Measurements from ENCODE around the gene B4GALNT2.
A peak's percentile ranks its signal among the peaks of the same experiment; 100 is the strongest.
"Not testable (repeated sequence)": the region's sequence is repeated elsewhere in the genome, so short reads cannot be mapped to it uniquely, and the experiment has no call there.

B4GALNT2 gene, protein sequence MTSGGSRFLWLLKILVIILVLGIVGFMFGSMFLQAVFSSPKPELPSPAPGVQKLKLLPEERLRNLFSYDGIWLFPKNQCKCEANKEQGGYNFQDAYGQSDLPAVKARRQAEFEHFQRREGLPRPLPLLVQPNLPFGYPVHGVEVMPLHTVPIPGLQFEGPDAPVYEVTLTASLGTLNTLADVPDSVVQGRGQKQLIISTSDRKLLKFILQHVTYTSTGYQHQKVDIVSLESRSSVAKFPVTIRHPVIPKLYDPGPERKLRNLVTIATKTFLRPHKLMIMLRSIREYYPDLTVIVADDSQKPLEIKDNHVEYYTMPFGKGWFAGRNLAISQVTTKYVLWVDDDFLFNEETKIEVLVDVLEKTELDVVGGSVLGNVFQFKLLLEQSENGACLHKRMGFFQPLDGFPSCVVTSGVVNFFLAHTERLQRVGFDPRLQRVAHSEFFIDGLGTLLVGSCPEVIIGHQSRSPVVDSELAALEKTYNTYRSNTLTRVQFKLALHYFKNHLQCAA

DNA sequence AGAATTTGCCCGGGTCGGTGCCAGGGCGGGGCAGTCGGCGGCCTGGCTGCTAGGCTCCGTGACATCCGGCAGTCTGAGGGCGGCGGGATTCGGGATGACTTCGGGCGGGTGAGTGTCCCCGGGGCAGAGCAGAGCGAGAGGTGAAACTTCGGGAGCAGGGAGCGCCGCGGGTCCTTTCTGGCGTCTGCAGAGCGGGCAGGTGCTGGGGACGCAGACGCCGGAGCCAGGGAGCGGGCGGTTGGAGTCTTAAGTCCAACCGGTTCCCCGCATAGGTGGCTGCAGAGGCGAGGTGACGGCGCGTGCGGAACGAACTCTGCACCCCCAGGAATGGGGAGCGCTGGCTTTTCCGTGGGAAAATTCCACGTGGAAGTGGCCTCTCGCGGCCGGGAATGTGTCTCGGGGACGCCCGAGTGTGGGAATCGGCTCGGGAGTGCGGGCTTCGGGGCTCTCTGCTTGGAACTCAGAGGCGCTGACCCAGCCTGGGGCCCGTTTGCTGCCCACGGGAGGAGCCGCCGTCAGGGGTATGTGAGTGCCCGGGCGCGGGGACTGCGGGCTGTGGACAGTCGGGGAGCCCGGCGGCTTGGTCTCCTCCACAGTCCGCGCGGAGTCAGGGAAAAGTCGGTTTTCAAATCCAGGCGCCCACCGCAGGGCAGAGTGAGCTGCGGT lies at the start of gene B4GALNT2:
TSS of gene B4GALNT2 (plus strand) at position 71 of the 666 bp plus-strand sequence. CDS start at position 95, 24 bp downstream.
- H4K20me1 ChIP-seq, result no peaks in the 10 kb centered on the region
- no peaks in the 10 kb centered on the region for H3K36me3 ChIP-seq
- TF ChIP-seq Cebpa-rat (IDR thresholded peaks at IDR 0.05), result no peak
- no peaks in the 10 kb centered on the region for H3K4me1 ChIP-seq
- peaks cover 22% of the 10 kb centered on the region for H3K27me3 ChIP-seq
- no peak within 1 kb of the TSS for H3K9ac ChIP-seq
- H3K4me2 ChIP-seq, result no peak within 1 kb of the TSS
- no peak within 1 kb of the TSS for H3K27ac ChIP-seq
- no peak within 1 kb of the TSS for H3K4me3 ChIP-seq
- H3K9me3 ChIP-seq, result peaks cover 47% of the 10 kb centered on the region

- not testable (repeated sequence) for H3K27ac ChIP-seq, H3K4me1 ChIP-seq, H3K4me3 ChIP-seq, H3K9me3 ChIP-seq, H3K27me3 ChIP-seq, H3K36me3 ChIP-seq, H4K20me1 ChIP-seq, H3K9ac ChIP-seq
- H3K4me2 ChIP-seq, result peak overlapping the region; percentile 24; the same call in 1 of the 2 replicates
Measured at GRCh38 chr17:49085046-49085445, 47.5 kb upstream of the B4GALNT2 start.

DNA sequence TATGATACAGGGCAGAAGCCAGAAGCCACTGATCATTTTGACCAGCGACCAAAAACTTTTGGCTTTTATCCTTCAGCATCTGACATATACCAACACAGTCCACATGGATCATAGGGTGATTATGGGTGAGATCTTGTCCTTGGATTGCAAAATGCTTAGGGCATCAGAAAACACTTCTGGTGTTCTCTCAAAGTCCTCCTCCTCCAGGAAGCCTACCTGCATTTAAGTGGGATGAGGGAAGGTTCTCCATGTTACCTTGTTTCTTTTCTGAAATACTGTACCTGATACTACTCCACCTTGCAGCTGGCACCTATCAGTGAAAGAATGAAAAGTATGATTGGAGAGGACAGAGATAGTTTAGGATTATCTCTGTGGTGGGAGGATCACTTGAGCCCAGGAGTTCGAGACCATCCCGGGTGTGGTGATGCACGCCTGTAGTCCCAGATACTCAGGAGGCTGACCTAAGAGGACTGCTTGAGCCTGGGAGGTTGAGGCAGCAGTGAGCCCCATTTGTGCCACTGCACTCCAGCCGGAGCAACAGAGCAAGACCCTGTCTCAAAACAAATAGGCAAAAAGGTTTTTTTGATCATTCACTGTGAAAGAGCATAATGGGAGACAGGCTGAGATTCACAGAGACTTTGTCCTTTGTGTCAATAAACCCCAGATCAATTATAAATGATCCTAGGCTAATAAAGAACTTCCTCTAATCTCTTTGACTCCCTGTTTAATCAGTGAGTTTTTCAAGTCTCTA lies 46.8 kb upstream of the B4GALNT2 start:
- peaks cover 8% of the 10 kb centered on the region for H3K4me1 ChIP-seq
- no peak overlapping the region for H3K9ac ChIP-seq
- H4K20me1 ChIP-seq, result no peaks in the 10 kb centered on the region
- TF ChIP-seq Cebpa-rat (IDR thresholded peaks at IDR 0.05), result no peak
- H3K27me3 ChIP-seq, result no peaks in the 10 kb centered on the region
- no peaks in the 10 kb centered on the region for H3K9me3 ChIP-seq
- H3K4me3 ChIP-seq, result no peak overlapping the region
- peak overlapping the region; percentile 24; the same call in 1 of the 2 replicates for H3K4me2 ChIP-seq
- H3K36me3 ChIP-seq, result no peaks in the 10 kb centered on the region
- H3K27ac ChIP-seq, result no peak overlapping the region

DNA sequence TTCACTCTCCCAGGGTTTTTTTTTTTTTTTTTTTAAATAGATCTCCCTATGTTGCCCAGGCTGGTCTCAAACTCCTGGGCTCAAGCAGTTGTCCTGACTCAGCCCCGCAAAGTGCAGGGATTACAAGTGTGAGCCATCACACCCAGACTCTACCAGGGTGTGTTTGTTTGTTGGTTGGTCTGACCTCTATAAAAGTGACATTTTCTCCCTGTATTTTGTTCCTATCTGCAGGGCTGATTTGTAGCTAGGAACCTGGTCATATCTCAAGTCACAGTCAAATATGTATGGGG lies 46.3 kb upstream of the B4GALNT2 start:
- Histone ChIP-seq H3K9ac (no peak overlapping the region), H3K27ac (no peak overlapping the region), H3K27me3 (no peaks in the 10 kb centered on the region), H4K20me1 (no peaks in the 10 kb centered on the region), H3K4me3 (no peak overlapping the region), H3K36me3 (no peaks in the 10 kb centered on the region), H3K4me1 (peaks cover 8% of the 10 kb centered on the region), H3K9me3 (no peaks in the 10 kb centered on the region), H3K4me2 (no peak overlapping the region)
- TF ChIP-seq Cebpa-rat (IDR thresholded peaks at IDR 0.05), result no peak

DNA sequence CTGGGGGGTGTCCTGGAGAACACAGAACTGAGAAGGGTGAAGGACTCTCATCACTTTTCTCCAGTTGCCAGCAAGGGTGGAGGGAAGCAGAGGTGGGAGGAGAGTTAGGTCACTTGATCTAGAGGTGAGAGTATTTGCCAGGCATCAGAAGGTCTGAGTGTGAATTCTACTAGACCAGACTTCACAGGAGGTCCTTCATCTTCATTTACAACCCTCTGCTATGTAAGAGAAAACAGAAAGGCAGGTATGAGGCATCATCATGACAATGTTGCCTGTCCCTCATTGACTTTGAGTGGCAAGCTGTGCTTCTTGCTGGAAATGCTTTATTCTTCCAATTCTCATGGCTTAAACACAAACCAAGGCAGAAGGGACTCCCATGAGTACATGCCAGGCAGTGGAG lies 45.9 kb upstream of the B4GALNT2 start:
- Histone ChIP-seq H3K27ac (no peak overlapping the region), H3K36me3 (no peaks in the 10 kb centered on the region), H3K4me1 (peaks cover 8% of the 10 kb centered on the region), H3K4me3 (no peak overlapping the region), H3K4me2 (no peak overlapping the region), H3K9me3 (no peaks in the 10 kb centered on the region), H4K20me1 (no peaks in the 10 kb centered on the region), H3K9ac (no peak overlapping the region), H3K27me3 (no peaks in the 10 kb centered on the region)
- no peak for TF ChIP-seq Cebpa-rat (IDR thresholded peaks at IDR 0.05)

- Histone ChIP-seq H4K20me1 (no peaks in the 10 kb centered on the region), H3K36me3 (no peaks in the 10 kb centered on the region), H3K4me2 (no peak overlapping the region), H3K9me3 (no peaks in the 10 kb centered on the region), H3K4me1 (peaks cover 8% of the 10 kb centered on the region), H3K9ac (no peak overlapping the region), H3K27ac (no peak overlapping the region), H3K4me3 (no peak overlapping the region), H3K27me3 (no peaks in the 10 kb centered on the region)
- TF ChIP-seq Cebpa-rat (IDR thresholded peaks at IDR 0.05), result no peak
Measured at GRCh38 chr17:49089094-49089493, 43.5 kb upstream of the B4GALNT2 start.

DNA sequence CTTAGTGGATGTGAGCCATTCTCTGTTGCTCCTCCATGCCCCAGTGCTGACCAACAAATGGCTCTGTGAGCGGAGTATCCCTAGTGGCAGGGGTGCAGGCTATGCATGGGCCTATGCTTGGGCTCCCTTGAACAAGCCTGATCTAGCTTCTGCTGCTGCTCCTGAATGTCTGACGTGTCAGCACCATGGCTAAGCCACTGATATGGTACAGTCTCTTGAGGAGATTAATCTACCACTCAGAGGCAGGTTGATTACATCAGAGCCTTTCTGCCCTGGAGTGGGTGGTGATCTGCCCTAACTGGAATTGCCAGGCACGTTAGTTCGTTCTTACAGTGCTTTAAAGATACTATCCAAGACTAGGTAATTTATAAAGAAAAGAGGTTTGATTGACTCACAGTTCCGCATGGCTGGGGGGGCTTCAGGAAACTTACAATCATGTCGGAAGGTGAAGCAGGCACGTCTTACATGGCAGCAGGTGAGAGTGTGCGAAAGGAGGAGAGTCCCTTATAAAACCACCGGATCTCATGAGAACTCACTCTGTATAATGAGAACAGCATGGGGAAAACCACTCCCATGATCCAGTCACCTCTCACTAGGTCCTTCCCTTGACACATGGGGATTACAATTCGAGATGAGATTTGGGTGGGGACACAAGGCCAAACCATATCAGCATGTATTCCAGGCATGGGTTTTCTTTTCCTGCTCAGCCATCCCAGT lies 41.5 kb upstream of the B4GALNT2 start:
- Histone ChIP-seq H3K27ac (no peak overlapping the region), H3K9me3 (no peaks in the 10 kb centered on the region), H4K20me1 (no peaks in the 10 kb centered on the region), H3K4me3 (no peak overlapping the region), H3K36me3 (no peaks in the 10 kb centered on the region), H3K4me1 (no peaks in the 10 kb centered on the region), H3K9ac (no peak overlapping the region), H3K4me2 (no peak overlapping the region), H3K27me3 (no peaks in the 10 kb centered on the region)
- no peak for TF ChIP-seq Cebpa-rat (IDR thresholded peaks at IDR 0.05)

DNA sequence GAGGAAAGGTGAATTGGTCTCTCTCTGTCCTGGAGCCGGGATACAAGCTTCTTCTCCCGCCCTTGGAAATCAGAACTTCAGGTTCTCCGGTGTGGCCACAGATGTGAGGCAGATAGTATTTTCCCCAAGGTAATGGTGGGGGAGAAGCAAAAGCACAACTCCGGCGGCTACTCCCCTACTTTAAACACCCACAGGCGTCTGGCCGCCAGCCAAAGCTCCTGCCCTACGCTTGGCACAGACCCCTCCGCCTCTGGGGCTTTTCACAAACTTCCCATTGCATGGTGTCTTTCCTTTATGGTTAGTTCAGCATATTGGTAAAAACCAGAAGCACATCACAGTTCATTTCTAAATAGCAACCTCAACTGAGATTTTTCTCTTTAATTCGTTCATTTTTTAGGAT lies 39.4 kb upstream of the B4GALNT2 start:
- Histone ChIP-seq H3K4me1 (no peaks in the 10 kb centered on the region), H3K4me3 (no peak overlapping the region), H3K4me2 (no peak overlapping the region), H3K27me3 (no peaks in the 10 kb centered on the region), H4K20me1 (no peaks in the 10 kb centered on the region), H3K9ac (no peak overlapping the region), H3K9me3 (no peaks in the 10 kb centered on the region), H3K27ac (no peak overlapping the region), H3K36me3 (no peaks in the 10 kb centered on the region)
- TF ChIP-seq Cebpa-rat (IDR thresholded peaks at IDR 0.05), result no peak

DNA sequence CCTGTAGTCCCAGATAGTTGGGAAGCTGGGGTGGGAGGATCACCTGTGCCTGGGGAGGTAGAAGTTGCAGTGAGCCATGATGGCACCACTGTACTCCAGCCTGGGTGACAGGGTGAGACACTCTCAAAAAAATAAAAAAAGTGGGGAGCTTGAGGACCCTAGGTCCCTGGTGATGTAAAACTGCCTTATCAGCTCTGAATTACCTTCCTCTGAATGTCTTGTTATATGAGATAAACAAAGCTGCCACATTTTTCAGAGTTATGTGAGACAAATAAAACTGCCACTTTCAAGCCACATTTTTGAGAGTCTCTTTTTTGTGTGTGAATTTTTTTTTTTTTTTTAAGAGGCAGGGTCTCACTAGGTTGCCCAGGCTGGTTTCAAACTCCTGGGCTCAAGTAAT lies 32.0 kb upstream of the B4GALNT2 start:
- no peak for TF ChIP-seq Cebpa-rat (IDR thresholded peaks at IDR 0.05)
- no peak overlapping the region for H3K27ac ChIP-seq
- H4K20me1 ChIP-seq, result no peaks in the 10 kb centered on the region

More for the DNA sequence above, 32.0 kb upstream of the B4GALNT2 start:
- Histone ChIP-seq H3K36me3 (no peaks in the 10 kb centered on the region), H3K9me3 (no peaks in the 10 kb centered on the region), H3K4me3 (no peak overlapping the region), H3K4me1 (no peaks in the 10 kb centered on the region), H3K4me2 (no peak overlapping the region), H3K9ac (no peak overlapping the region), H3K27me3 (no peaks in the 10 kb centered on the region)
